HG03460 (cell line): Measurements from ENCODE around the gene KRTAP12-4.
"Not testable (repeated sequence)": the region's sequence is repeated elsewhere in the genome, so short reads cannot be mapped to it uniquely, and the experiment has no call there.

ENCODE experiments used
- ATAC-seq: cut with Tn5 transposase; IDR thresholded peaks from one replicate; pipeline ENCODE4 v1.9.1; 2021; ENCODE audit not compliant: unreplicated experiment

The KRTAP12-4 gene

DNA sequence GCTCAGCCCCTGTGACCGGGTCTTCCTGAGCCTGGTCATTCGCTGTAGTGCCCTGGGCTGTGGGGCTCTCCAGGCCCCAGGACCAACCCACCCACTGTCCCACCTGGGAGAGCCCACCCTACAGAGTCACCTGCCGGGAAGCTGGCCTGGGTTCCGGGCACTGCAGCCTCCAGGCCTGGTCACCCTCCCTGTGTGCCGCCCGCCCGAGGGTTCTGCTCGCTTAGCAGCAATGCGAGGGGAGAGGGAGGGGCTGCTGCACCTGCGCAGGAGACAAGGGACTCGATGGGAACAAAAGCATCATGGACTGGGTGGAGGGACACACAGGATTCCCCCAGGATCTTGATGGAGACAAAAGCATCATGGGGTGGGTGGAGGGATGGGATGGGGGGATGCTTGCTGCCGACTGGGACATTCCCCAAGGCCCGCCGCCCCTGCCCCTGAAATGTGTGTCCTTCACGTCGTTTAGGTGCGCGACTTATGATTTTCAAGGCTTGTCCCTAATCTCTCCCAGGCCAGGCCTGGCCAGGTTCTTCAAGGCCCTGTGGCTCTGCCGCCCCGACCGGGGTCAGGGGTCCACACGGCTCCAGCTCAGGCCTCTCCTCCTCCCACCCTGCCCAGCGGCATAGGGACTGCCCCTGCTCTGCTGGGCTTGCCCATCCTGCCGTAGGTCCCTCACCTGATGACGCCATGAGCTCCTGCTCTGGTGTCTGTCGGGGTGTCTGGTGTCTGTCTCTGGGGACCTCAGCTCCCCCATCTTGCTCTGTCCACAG is 40.9 kb downstream of the KRTAP12-4 start:
- ATAC-seq: no peak

DNA sequence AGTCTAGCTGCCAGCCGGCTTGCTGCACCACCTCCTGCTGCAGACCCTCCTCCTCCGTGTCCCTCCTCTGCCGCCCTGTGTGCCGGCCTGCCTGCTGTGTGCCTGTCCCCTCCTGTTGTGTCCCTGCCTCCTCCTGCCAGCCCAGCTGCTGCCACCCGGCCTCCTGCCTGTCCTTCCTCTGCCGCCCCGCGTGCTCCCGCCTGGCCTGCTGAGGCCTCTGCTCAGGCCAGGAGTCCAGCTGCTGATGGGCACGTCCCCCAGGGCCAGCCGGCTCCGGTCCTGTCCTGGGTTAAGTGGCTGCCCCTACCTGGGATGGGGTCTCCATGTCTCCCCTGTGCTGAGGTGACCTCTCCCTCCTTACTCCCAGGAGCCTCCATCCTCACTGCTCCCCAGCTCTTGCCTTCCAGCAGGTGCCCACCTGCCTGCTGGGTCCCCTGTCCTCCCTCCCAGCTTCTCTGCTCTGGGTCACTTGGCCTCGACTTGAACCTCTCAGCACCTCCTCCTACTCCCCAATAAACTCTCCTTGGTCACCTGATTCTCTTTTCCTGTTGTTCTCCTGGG is 41.7 kb downstream of the KRTAP12-4 start:
- ATAC-seq: no peak

DNA sequence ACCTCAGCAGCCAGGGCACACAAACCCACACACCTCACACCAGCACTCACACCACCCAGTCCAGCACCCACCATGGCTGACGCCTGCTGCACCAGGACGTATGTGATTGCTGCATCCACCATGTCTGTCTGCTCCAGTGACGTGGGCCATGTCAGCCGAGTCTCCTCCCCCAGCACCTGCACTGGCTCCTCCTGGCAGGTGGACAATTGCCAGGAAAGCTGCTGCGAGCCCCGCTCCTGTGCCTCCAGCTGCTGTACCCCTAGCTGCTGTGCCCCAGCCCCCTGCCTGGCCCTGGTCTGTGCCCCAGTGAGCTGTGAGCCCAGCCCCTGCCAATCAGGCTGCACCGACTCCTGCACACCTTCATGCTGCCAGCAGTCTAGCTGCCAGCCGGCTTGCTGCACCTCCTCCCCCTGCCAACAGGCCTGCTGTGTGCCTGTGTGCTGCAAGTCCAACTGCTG is 42.4 kb downstream of the KRTAP12-4 start, which contains the start of gene KRTAP10-8:
TSS of gene KRTAP10-8 (plus strand) at position 51 of the 458 bp plus-strand sequence. CDS start at position 73, 22 bp downstream.
- no peak for ATAC-seq

DNA sequence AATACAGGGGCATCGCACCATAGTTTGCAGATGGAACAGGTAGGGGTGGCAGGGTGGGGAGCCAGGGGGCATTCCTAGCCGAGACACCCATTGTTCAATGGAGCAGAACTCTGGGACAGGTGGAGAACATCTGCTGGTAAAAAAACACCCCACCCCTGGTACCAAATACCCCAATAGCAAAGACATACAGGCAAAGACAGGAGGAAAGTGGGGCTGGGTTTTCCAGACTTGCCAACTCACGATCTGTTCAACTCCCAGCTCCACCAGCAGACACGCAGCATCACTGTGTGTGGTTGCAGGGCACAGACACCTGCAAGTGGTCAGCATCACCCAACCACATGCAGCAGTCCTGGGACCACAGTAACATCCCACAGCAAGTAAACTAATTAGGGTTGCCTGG is 42.9 kb downstream of the KRTAP12-4 start:
- ATAC-seq: no peak

DNA sequence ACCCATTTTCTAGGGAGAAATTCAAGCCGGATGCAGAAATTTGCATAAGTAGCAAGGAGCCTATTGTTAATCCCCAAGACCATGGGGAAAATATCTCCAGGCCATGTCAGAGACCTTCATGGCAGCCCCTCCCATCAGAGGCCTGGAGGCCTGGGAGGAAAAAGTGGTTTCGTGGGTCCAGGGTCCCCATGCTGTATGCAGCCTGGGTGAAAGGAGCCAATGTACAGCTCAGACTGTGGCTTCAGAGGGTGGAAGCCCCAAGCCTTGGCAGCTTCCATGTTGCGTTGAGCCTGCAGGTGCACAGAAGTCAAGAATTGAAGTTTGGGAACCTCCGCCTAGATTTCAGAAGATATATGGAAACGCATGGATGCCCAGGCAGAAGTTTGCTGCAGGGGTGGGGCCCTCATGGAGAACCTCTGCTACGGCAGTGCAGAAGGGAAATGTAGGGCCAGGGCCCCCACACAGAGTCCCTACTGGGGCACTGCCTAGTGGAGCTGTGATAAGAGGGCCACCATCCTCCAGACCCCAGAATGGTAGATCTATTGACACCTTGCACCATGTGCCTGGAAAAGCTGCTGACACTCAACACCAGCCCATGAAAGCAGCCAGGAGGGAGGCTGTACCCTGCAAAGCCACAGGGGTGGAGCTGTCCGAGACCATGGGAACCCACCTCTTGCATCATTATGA is 44.2 kb downstream of the KRTAP12-4 start:
- not testable (repeated sequence) for ATAC-seq

DNA sequence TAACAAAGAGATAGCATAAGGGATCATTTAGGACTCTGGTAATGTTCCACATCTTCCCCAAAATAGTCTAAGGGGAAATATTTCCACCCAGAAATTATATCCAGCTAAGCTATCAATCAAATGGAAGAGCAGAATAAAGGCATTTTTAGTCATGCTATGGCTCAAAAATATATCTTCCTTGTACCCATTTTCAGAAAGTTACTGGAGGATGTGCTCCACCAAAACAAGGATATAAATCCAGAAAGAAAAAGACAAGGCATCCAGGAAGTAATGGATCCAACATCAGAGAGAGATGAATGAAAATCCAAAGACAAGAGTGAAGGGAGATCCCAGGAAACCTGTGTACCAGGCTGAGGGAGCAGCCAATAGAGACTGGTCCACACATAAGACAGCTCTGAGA is 45.3 kb downstream of the KRTAP12-4 start:
- no peak for ATAC-seq

DNA sequence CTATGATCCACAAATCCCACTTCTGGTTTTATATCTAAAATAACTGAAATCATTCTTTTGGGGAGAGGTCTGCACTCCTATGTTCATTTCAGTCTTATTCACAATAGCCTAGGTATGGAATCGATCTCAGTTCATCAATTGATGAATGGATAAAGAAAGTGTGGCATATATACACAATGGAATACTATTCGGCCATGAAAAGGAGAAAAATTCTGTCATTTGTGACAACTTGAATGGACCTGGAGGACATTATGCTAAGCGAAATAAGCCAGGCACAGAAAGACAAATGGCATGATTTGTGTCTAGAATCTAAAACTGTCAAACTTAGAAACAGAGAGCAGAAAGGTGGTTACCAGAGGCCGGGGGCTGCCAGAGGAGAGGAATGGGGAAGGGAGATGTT is 48.0 kb downstream of the KRTAP12-4 start:
- no peak for ATAC-seq
